PC-3 (cell line): ENCODE measurements around the gene CATSPERB.

Source experiments
- EZH2 ChIP-seq: fragments of 300-600 bp; sonication (generic); IDR thresholded peaks from one replicate; pipeline ENCODE4 v1.6.1; 2017; ENCODE audit warnings: antibody characterized with exemption, mild to moderate bottlenecking, low read length; ENCODE audit not compliant: unreplicated experiment
- EZH2phosphoT487 ChIP-seq: fragments of 300-600 bp; sonication (generic); IDR thresholded peaks from 2 replicates; pipeline ENCODE4 v1.6.1; 2018; ENCODE audit warnings: mild to moderate bottlenecking, antibody characterized with exemption, low read length, borderline replicate concordance
- TF ChIP-seq, protein P1 (sequence below): fragments of 300-600 bp; sonication (generic); conservative IDR thresholded peaks from 2 replicates; pipeline ENCODE4 v1.5.1; 2017; ENCODE audit warnings: antibody characterized with exemption, low read depth, mild to moderate bottlenecking, low read length

DNA sequence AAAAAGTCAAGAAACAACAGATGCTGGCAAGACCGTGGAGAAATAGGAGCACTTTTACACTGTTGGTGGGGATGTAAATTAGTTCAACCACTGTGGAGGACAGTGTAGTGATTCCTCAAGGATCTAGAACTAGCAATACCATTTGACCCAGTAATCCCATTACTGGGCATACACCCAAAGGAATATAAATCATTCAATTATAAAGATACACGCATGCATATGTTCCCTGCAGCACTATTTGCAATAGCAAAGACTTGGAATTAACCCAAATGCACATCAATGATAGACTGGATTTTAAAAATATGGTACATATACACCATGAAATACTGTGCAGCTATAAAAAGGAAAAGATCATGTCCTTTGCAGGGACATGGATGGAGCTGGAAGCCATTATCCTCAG, 18.0 kb upstream of the CATSPERB start:
- TF ChIP-seq, protein P1, sequence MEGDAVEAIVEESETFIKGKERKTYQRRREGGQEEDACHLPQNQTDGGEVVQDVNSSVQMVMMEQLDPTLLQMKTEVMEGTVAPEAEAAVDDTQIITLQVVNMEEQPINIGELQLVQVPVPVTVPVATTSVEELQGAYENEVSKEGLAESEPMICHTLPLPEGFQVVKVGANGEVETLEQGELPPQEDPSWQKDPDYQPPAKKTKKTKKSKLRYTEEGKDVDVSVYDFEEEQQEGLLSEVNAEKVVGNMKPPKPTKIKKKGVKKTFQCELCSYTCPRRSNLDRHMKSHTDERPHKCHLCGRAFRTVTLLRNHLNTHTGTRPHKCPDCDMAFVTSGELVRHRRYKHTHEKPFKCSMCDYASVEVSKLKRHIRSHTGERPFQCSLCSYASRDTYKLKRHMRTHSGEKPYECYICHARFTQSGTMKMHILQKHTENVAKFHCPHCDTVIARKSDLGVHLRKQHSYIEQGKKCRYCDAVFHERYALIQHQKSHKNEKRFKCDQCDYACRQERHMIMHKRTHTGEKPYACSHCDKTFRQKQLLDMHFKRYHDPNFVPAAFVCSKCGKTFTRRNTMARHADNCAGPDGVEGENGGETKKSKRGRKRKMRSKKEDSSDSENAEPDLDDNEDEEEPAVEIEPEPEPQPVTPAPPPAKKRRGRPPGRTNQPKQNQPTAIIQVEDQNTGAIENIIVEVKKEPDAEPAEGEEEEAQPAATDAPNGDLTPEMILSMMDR: no peak
- no peak for TF ChIP-seq EZH2phosphoT487
- no peak for TF ChIP-seq EZH2
